ENCODE results near the gene ARHGAP9.

GRCh38 chr12:57511161-57511560 is 31.5 kb upstream of the ARHGAP9 start:
- TF ChIP-seq CTCF (IDR thresholded peaks at IDR 0.05) = no peak
- TF ChIP-seq POLR2A (IDR thresholded peaks at IDR 0.05) = no peak

All from vagina (tissue), 2 donors.